ENCODE results near the gene RBMS2.

DNA sequence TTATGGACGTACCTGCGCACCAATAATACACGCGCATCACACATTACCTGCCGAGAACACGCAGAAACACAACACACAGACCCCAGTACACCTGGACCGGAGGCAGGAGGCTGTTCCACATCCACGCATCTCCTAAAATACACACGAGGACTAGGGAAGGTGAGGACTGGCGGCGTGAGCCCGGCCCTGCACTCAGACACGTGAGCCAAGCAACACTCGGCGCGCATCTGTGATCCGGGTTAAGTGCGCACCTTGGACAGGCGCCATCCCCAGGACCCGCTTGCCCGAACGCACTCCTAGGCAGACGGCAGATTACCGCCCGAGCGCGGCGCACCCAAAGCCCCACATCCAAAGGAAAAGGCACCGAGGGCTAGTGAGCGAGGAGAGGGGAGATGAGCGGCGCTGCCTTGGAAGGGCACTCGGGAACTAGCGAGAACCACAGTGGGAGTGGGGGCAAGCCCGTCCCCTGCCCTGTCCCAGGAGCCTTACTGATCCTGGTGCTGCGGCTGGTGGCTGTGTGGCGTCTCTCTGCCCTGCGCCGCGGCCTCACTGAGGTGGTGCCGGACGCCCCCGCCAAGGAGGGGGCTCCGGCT, 34.1 kb upstream of the RBMS2 start:
- TF ChIP-seq POLR2AphosphoS5 (IDR thresholded peaks at IDR 0.05): no peak
- no peak for TF ChIP-seq CTCF (IDR thresholded peaks at IDR 0.05)
